ENCODE results near the gene LIMA1. TPM values are rescaled to one million over a fixed set of nuclear protein-coding genes. Genes with fewer than 3 reads are reported as not detected.
A peak's percentile ranks its signal among the peaks of the same experiment; 100 is the strongest.

Gene LIMA1
- total and polyA plus RNA-seq, 9 of the 15 experiments (the other 6 are each of a cell fraction or from before 2014, with no cell fraction given), result 20.2 to 37.8 (median 27.3) TPM

DNA sequence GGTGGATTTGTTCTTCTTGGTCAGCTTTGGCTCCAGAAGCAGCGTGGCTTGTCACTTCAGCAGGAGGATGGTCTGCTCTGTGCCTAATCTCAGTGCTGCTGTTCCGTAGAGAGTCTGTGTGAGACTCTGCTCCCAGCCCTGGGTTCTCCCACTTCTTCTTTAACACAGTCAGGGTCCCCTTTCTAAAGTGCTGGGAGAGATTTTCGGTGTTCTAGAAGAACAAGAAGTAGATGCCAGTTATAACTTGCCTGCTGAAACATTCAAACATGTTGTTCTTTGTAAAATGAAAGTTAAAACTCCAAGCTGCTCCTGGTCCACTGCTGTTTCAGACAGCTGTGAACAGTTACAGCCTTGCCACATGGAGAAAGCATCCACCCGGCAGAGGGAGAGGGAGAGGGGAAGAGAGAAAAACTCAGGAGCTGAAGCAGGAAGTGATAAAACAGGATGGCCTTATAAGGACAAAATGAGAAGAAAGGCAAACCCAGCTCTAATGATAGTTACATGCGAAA, 61.0 kb downstream of the LIMA1 start (continued):
- TF ChIP-seq, protein P1, sequence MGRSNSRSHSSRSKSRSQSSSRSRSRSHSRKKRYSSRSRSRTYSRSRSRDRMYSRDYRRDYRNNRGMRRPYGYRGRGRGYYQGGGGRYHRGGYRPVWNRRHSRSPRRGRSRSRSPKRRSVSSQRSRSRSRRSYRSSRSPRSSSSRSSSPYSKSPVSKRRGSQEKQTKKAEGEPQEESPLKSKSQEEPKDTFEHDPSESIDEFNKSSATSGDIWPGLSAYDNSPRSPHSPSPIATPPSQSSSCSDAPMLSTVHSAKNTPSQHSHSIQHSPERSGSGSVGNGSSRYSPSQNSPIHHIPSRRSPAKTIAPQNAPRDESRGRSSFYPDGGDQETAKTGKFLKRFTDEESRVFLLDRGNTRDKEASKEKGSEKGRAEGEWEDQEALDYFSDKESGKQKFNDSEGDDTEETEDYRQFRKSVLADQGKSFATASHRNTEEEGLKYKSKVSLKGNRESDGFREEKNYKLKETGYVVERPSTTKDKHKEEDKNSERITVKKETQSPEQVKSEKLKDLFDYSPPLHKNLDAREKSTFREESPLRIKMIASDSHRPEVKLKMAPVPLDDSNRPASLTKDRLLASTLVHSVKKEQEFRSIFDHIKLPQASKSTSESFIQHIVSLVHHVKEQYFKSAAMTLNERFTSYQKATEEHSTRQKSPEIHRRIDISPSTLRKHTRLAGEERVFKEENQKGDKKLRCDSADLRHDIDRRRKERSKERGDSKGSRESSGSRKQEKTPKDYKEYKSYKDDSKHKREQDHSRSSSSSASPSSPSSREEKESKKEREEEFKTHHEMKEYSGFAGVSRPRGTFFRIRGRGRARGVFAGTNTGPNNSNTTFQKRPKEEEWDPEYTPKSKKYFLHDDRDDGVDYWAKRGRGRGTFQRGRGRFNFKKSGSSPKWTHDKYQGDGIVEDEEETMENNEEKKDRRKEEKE (IDR thresholded peaks at IDR 0.05; ENCODE audit: borderline replicate concordance in 1 of 2, control insufficient read depth in 1 of 2, low read depth in 2 of 2, low read length in 1 of 2), result no peak; a peak in 1 of 4 replicates
- TF ChIP-seq, protein P2, sequence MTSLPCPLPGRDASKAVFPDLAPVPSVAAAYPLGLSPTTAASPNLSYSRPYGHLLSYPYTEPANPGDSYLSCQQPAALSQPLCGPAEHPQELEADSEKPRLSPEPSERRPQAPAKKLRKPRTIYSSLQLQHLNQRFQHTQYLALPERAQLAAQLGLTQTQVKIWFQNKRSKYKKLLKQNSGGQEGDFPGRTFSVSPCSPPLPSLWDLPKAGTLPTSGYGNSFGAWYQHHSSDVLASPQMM (CRISPR knock-in tag; IDR thresholded peaks at IDR 0.05), result no peak
- TF ChIP-seq PHB2 (IDR thresholded peaks at IDR 0.05; ENCODE audit: low read depth) (no peak), FIP1L1 (IDR thresholded peaks at IDR 0.05; ENCODE audit: low read depth, low read length, poor library complexity, severe bottlenecking) (no peak), ZNF140 (CRISPR knock-in tag; IDR thresholded peaks at IDR 0.05) (no peak), ZFP36 (IDR thresholded peaks at IDR 0.05; ENCODE audit: low read depth, low read length, partially characterized antibody) (peak; percentile 60), ZNF408 (CRISPR knock-in tag; IDR thresholded peaks at IDR 0.05; ENCODE audit: low read depth) (no peak), CBX1 (IDR thresholded peaks at IDR 0.05; ENCODE audit: low read depth) (no peak), ZNF124 (CRISPR knock-in tag; IDR thresholded peaks at IDR 0.05) (no peak), ARHGAP35 (IDR thresholded peaks at IDR 0.05; ENCODE audit: partially characterized antibody) (no peak)
- TF ChIP-seq, protein P3, sequence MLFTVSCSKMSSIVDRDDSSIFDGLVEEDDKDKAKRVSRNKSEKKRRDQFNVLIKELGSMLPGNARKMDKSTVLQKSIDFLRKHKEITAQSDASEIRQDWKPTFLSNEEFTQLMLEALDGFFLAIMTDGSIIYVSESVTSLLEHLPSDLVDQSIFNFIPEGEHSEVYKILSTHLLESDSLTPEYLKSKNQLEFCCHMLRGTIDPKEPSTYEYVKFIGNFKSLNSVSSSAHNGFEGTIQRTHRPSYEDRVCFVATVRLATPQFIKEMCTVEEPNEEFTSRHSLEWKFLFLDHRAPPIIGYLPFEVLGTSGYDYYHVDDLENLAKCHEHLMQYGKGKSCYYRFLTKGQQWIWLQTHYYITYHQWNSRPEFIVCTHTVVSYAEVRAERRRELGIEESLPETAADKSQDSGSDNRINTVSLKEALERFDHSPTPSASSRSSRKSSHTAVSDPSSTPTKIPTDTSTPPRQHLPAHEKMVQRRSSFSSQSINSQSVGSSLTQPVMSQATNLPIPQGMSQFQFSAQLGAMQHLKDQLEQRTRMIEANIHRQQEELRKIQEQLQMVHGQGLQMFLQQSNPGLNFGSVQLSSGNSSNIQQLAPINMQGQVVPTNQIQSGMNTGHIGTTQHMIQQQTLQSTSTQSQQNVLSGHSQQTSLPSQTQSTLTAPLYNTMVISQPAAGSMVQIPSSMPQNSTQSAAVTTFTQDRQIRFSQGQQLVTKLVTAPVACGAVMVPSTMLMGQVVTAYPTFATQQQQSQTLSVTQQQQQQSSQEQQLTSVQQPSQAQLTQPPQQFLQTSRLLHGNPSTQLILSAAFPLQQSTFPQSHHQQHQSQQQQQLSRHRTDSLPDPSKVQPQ (CRISPR knock-in tag; IDR thresholded peaks at IDR 0.05; ENCODE audit: borderline replicate concordance), result no peak
- TF ChIP-seq, protein P4, sequence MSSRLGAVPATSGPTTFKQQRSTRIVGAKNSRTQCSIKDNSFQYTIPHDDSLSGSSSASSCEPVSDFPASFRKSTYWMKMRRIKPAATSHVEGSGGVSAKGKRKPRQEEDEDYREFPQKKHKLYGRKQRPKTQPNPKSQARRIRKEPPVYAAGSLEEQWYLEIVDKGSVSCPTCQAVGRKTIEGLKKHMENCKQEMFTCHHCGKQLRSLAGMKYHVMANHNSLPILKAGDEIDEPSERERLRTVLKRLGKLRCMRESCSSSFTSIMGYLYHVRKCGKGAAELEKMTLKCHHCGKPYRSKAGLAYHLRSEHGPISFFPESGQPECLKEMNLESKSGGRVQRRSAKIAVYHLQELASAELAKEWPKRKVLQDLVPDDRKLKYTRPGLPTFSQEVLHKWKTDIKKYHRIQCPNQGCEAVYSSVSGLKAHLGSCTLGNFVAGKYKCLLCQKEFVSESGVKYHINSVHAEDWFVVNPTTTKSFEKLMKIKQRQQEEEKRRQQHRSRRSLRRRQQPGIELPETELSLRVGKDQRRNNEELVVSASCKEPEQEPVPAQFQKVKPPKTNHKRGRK (tag; IDR thresholded peaks at IDR 0.05), result no peak
- TF ChIP-seq, protein P5, sequence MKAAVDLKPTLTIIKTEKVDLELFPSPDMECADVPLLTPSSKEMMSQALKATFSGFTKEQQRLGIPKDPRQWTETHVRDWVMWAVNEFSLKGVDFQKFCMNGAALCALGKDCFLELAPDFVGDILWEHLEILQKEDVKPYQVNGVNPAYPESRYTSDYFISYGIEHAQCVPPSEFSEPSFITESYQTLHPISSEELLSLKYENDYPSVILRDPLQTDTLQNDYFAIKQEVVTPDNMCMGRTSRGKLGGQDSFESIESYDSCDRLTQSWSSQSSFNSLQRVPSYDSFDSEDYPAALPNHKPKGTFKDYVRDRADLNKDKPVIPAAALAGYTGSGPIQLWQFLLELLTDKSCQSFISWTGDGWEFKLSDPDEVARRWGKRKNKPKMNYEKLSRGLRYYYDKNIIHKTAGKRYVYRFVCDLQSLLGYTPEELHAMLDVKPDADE (conservative IDR thresholded peaks at IDR 0.05; ENCODE audit: control insufficient read depth, low read depth, low read length), result no peak; the same call in 1 of the 2 replicates
- TF ChIP-seq, protein P6, sequence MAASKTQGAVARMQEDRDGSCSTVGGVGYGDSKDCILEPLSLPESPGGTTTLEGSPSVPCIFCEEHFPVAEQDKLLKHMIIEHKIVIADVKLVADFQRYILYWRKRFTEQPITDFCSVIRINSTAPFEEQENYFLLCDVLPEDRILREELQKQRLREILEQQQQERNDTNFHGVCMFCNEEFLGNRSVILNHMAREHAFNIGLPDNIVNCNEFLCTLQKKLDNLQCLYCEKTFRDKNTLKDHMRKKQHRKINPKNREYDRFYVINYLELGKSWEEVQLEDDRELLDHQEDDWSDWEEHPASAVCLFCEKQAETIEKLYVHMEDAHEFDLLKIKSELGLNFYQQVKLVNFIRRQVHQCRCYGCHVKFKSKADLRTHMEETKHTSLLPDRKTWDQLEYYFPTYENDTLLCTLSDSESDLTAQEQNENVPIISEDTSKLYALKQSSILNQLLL (CRISPR knock-in tag; IDR thresholded peaks at IDR 0.05; ENCODE audit: borderline replicate concordance), result no peak
- TF ChIP-seq, protein P7, sequence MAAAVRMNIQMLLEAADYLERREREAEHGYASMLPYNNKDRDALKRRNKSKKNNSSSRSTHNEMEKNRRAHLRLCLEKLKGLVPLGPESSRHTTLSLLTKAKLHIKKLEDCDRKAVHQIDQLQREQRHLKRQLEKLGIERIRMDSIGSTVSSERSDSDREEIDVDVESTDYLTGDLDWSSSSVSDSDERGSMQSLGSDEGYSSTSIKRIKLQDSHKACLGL (CRISPR knock-in tag; IDR thresholded peaks at IDR 0.05; ENCODE audit: borderline replicate concordance, poor library complexity, severe bottlenecking), result no peak
